Measurements from ENCODE around the gene CLEC2D.

- TF ChIP-seq CTCF (IDR thresholded peaks at IDR 0.05) (no peak), EP300 (IDR thresholded peaks at IDR 0.05) (no peak)
These were observed 42.2 kb downstream of the CLEC2D start for GRCh38 chr12:9711664-9712063.

Measured in esophagus muscularis mucosa (tissue), 3 donors.